T-cell (primary cell): ENCODE results near the gene IMMP2L. TPM values are rescaled to one million over a fixed set of nuclear protein-coding genes. Genes with fewer than 3 reads are reported as not detected.
"Not testable (repeated sequence)": the region's sequence is repeated elsewhere in the genome, so short reads cannot be mapped to it uniquely, and the experiment has no call there.

Experiments used
- ATAC-seq, 4 experiments: fragments of 200-7000 bp in 3 of 4; fragments of 150-1000 bp in 1 of 4; cut with Tn5 transposase; replicated peaks in 1 of 4; 1 replicate in 3 of 4; 2 replicates in 1 of 4; pipeline ENCODE4 v1.10.0; 2021; ENCODE audit warnings: moderate library complexity in 3 of 4, mild to moderate bottlenecking in 2 of 4, moderate number of reproducible peaks in 1 of 4
- CTCF ChIA-PET, 2 donors: fragments of 300-600 bp; sonication (Branson Sonifier 250); formaldehyde crosslinking; loops; one replicate each; lab custom pipeline; 2022; ENCODE audit warnings: antibody characterized with exemption in 2 of 2; lab: Charles Lee
- POLR2A ChIA-PET, 2 donors: fragments of 300-600 bp; sonication (Branson Sonifier 250); formaldehyde crosslinking; loops; one replicate each; lab custom pipeline; 2022; ENCODE audit warnings: antibody characterized with exemption in 2 of 2; lab: Charles Lee
- DNase-seq, 35 experiments: peaks; one replicate each; pipeline versions ENCODE4 v3.0.0 to v3.0.0-alpha.2; 2013 to 2023
- H3K27ac ChIP-seq: one replicate; pipeline ENCODE4 v1.5.1; 2013; ENCODE audit warnings: low read length
- H3K27me3 ChIP-seq, 2 experiments: replicated peaks in 1 of 2; 1 replicate in 1 of 2; 2 replicates in 1 of 2; pipeline versions ENCODE4 v1.6.1 to v1.7.0; 2013; ENCODE audit warnings: low read length in 1 of 2, mixed read lengths in 1 of 2; ENCODE audit not compliant: control insufficient read depth in 2 of 2, insufficient read depth in 2 of 2; ENCODE audit errors: extremely low read depth in 1 of 2
- H3K36me3 ChIP-seq, 2 donors: 1 replicate in 1 of 2; 2 replicates in 1 of 2; pipeline versions ENCODE4 v1.6.1 to v1.7.0; 2013; ENCODE audit warnings: low read length in 1 of 2; ENCODE audit not compliant: control insufficient read depth in 2 of 2, insufficient read depth in 1 of 2; ENCODE audit errors: extremely low read depth in 1 of 2
- H3K4me1 ChIP-seq, 2 experiments: 1 replicate in 1 of 2; 2 replicates in 1 of 2; pipeline versions ENCODE4 v1.6.1 to v1.7.0; 2013; ENCODE audit warnings: low read length in 2 of 2, mixed read lengths in 1 of 2; ENCODE audit not compliant: insufficient read depth in 2 of 2, control insufficient read depth in 1 of 2; ENCODE audit errors: extremely low read depth in 1 of 2
- H3K4me3 ChIP-seq, 2 donors: 1 replicate in 1 of 2; 2 replicates in 1 of 2; pipeline versions ENCODE4 v1.5.1 to v1.7.0; 2013; ENCODE audit warnings: mild to moderate bottlenecking in 2 of 2, low read length in 1 of 2, moderate library complexity in 1 of 2; ENCODE audit not compliant: control insufficient read depth in 1 of 2; ENCODE audit errors: extremely low read depth in 1 of 2
- H3K9me3 ChIP-seq: 2 replicates; pipeline ENCODE4 v1.7.0; 2013
- H3K27ac Mint-ChIP-seq, 2 donors: one replicate each; pipeline ENCODE4 v1.8.0; 2020 to 2021; ENCODE audit warnings: mild to moderate bottlenecking in 2 of 2, mixed read lengths in 2 of 2
- H3K27me3 Mint-ChIP-seq, 2 donors: one replicate each; pipeline ENCODE4 v1.8.0; 2021 to 2022; ENCODE audit warnings: mixed read lengths in 2 of 2
- H3K36me3 Mint-ChIP-seq: one replicate; pipeline ENCODE4 v1.8.0; 2021; ENCODE audit warnings: mixed read lengths
- H3K4me1 Mint-ChIP-seq, 3 donors: one replicate each; pipeline ENCODE4 v1.8.0; 2020 to 2022; ENCODE audit warnings: mixed read lengths in 3 of 3, mild to moderate bottlenecking in 1 of 3
- H3K4me3 Mint-ChIP-seq, 3 donors: one replicate each; pipeline ENCODE4 v1.8.0; 2020 to 2022; ENCODE audit warnings: mild to moderate bottlenecking in 3 of 3, mixed read lengths in 3 of 3, moderate library complexity in 3 of 3
- H3K9me3 Mint-ChIP-seq, 3 donors: one replicate each; pipeline ENCODE4 v1.8.0; 2020 to 2022; ENCODE audit warnings: mixed read lengths in 3 of 3
- WGBS: methylation state at CpG from one replicate; pipeline ENCODE4 v1.1.5; 2013; ENCODE audit warnings: missing lambda C conversion rate; ENCODE audit not compliant: insufficient coverage; 5-methylcytosine and 5-hydroxymethylcytosine counted together
- total RNA-seq, 35 experiments: library from RNA in 6 of 35; stranded (reverse) in 6 of 35; fragments of 120-200 nt in 1 of 35; gene quantifications; one replicate each; pipeline versions ENCODE4 v1.2.1 to v1.2.4 and lab custom pipeline; 2013 to 2026

Gene IMMP2L
- total RNA-seq, 5 donors from 2014 or later (not counting 1 experiment from before 2014, with no cell fraction given), result 14.1 to 27.3 (median 21.7) TPM

DNA sequence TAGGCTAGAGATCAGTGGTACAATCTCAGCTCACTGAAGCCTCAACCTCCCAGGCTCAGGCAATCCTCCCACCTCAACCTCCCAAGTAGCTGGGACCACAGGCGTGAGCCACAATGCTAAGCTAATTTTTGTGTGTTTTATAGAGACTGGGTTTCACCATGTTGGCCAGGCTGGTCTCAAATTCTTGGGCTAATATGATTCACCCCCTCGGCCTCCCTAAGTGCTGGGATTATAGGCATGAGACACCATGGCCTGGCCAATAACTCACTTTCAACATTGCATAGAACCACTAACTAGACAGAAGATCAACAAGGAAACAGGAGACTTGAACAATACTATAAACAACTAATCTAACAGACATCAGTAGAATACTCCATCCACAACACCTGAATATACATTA lies 279.7 kb downstream of the IMMP2L start:
- peaks cover 0 to 10% (median 1%) of the 10 kb centered on the region in 3 donors for H3K4me1 Mint-ChIP-seq
- ChIA-PET CTCF (no interaction called here), POLR2A (no interaction called here)
- H3K36me3 Mint-ChIP-seq, result peaks cover 34% of the 10 kb centered on the region
- no peaks in the 10 kb centered on the region for H3K27me3 Mint-ChIP-seq
- H3K36me3 ChIP-seq, result no peaks in the 10 kb centered on the region
- no peak overlapping the region for H3K27ac Mint-ChIP-seq
- DNase-seq (no peak), ATAC-seq (no peak)
- H3K27me3 ChIP-seq, result no peaks in the 10 kb centered on the region
- no peaks in the 10 kb centered on the region for H3K9me3 ChIP-seq
- H3K4me3 ChIP-seq, result no peak overlapping the region
- H3K27ac ChIP-seq, result no peak overlapping the region
- H3K9me3 Mint-ChIP-seq, result peaks cover 0 to 12% (median 5%) of the 10 kb centered on the region in 3 donors
- no peaks in the 10 kb centered on the region for H3K4me1 ChIP-seq
- H3K4me3 Mint-ChIP-seq, result no peak overlapping the region
- 83% methylated on average over 1 of the region's 2 CpGs for WGBS

DNA sequence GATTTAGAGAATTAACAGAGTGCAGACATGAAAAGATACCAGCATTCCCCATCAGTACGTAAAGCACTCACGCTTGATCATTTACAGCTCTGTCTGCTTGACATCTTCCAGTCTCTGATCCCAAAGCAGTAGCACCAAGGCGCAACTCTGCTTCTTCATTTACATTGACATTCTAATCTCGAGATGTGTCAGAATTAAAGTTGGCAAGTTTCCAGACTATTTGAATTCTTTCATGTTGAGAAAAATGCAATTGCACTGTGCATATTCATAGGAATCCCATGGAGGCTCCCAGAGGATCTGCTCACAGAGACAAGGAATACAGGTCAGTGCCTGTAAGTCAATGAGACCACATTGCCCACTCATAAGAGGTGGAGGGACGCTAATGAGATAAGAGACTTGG lies 287.4 kb downstream of the IMMP2L start:
- no peak for ATAC-seq
- Mint-ChIP-seq H3K4me3 (no peak overlapping the region), H3K4me1 (peaks cover 0 to under 1% (median 0%) of the 10 kb centered on the region in 3 donors), H3K9me3 (peaks cover 0 to 8% (median 7%) of the 10 kb centered on the region in 3 donors), H3K27ac (no peak overlapping the region), H3K27me3 (no peaks in the 10 kb centered on the region), H3K36me3 (peaks cover 21% of the 10 kb centered on the region)
- Histone ChIP-seq H3K4me3 (no peak overlapping the region), H3K9me3 (no peaks in the 10 kb centered on the region), H3K36me3 (no peaks in the 10 kb centered on the region), H3K4me1 (no peaks in the 10 kb centered on the region), H3K27ac (no peak overlapping the region), H3K27me3 (no peaks in the 10 kb centered on the region)
- no peak for DNase-seq
- WGBS, result 100% methylated on average over 2 of the region's 5 CpGs
- CTCF ChIA-PET, result no interaction called here
- POLR2A ChIA-PET, result no interaction called here

DNA sequence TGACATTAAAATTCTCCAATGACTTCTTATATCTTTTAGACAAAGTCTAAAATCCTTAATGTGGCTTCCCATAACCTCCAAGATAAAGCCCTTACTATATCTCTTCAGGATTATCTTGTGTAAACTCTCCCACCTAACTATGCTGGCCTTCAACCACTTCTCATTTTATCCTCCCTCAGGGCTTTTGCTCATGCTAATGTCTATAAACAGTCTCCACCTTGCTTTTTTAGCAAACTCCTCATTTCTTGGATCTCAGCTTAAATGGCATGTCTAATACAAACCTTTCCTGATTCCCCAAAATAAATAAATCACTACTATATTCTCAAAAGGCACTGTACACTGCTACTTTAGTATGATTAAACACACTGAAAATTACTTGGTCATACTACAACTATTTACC lies 290.2 kb downstream of the IMMP2L start:
- Mint-ChIP-seq H3K27me3 (no peaks in the 10 kb centered on the region), H3K4me3 (no peak overlapping the region), H3K9me3 (peaks cover 0 to 7% (median 6%) of the 10 kb centered on the region in 3 donors), H3K36me3 (peaks cover 19% of the 10 kb centered on the region), H3K27ac (no peak overlapping the region), H3K4me1 (no peaks in the 10 kb centered on the region)
- H3K9me3 ChIP-seq, result no peaks in the 10 kb centered on the region
- DNase-seq, result no peak
- POLR2A ChIA-PET, result no interaction called here
- no peak for ATAC-seq
- H3K27me3 ChIP-seq, result no peaks in the 10 kb centered on the region
- no peak overlapping the region for H3K4me3 ChIP-seq
- H3K4me1 ChIP-seq, result no peaks in the 10 kb centered on the region
- no peak overlapping the region for H3K27ac ChIP-seq
- CTCF ChIA-PET, result no interaction called here
- no peaks in the 10 kb centered on the region for H3K36me3 ChIP-seq

DNA sequence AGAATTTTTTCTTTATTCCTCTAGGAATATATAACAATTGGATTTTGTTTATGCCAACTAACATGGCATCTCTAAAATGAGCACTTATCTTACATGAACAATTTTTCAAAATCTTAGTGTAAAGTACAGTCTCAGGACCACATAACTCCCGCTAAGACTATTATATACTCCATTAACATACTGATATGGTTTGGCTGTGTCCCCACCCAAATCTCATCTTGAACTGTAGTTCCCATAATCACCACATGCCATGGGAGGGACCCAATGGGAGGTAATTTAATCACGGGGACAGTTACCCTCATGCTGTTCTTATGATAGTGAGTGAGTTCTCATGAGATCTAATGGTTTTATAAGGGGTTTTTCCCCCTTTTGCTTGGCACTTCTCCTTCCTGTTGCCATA lies 291.5 kb downstream of the IMMP2L start:
- H3K27ac ChIP-seq, H3K9me3 ChIP-seq, H3K9me3 Mint-ChIP-seq, H3K4me1 ChIP-seq, H3K27me3 ChIP-seq, H3K27me3 Mint-ChIP-seq, POLR2A ChIA-PET, H3K4me1 Mint-ChIP-seq, H3K4me3 Mint-ChIP-seq, H3K4me3 ChIP-seq, H3K27ac Mint-ChIP-seq, ATAC-seq, DNase-seq, CTCF ChIA-PET, H3K36me3 ChIP-seq: not testable (repeated sequence)
- 100% methylated on average over 1 of the region's 2 CpGs for WGBS
- peaks cover 24% of the 10 kb centered on the region for H3K36me3 Mint-ChIP-seq

DNA sequence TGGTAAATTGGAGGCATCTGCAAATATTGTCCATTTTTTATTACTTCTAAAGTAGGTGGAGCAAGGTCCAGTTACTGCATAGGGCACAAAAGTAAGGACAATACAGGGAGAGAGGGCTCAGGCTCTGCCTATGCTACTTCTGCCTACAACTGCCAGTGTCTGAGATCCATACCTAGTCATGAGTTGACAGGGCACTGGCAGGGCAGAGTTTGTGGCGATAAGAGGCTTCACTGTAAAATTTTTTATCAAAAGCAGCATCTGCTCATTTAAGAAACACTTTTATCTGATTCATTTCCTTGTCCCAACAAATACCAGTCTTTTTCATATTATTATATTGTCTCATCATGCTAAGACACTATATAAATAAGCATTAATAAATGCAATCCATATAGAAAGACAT lies 293.4 kb downstream of the IMMP2L start:
- WGBS, result no CpG with 5 or more reads among the region's 1 CpG
- Mint-ChIP-seq H3K4me1 (no peaks in the 10 kb centered on the region), H3K36me3 (peaks cover 21% of the 10 kb centered on the region), H3K27me3 (no peaks in the 10 kb centered on the region), H3K4me3 (no peak overlapping the region), H3K9me3 (peaks cover 0 to 7% (median 6%) of the 10 kb centered on the region in 3 donors), H3K27ac (no peak overlapping the region)
- POLR2A ChIA-PET, result no interaction called here
- Histone ChIP-seq H3K27ac (no peak overlapping the region), H3K36me3 (no peaks in the 10 kb centered on the region), H3K4me3 (no peak overlapping the region), H3K9me3 (no peaks in the 10 kb centered on the region), H3K4me1 (no peaks in the 10 kb centered on the region), H3K27me3 (no peaks in the 10 kb centered on the region)
- DNase-seq (no peak), ATAC-seq (no peak)
- CTCF ChIA-PET, result no interaction called here

DNA sequence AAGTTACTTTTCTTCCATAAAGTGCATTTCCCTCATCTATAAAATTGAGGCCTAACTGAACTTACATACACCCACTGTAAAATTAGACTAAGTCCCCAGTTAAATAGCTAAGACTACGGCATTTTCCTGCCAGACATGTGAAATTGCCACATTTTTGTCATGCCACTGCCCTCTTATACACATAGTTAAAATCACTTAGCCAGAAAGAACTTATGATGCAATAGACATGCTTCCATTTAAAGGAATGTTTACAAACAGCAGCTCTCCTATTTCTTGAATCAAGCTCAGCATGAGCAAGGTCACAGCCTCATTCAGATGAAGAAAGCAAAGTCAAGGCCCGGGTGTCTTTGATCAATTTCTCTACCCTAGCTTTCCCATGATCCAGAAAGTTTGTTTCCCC lies 295.7 kb downstream of the IMMP2L start:
- H3K27ac Mint-ChIP-seq, result no peak overlapping the region
- no peaks in the 10 kb centered on the region for H3K27me3 ChIP-seq
- H3K4me3 Mint-ChIP-seq, result no peak overlapping the region
- WGBS, result 100% methylated on average over 1 of the region's 2 CpGs
- ChIA-PET CTCF (no interaction called here), POLR2A (no interaction called here)
- no peaks in the 10 kb centered on the region for H3K4me1 Mint-ChIP-seq
- ATAC-seq, result no peak
- no peaks in the 10 kb centered on the region for H3K4me1 ChIP-seq
- H3K27me3 Mint-ChIP-seq, result no peaks in the 10 kb centered on the region
- no peaks in the 10 kb centered on the region for H3K9me3 ChIP-seq
- no peak overlapping the region for H3K27ac ChIP-seq
- H3K36me3 ChIP-seq, result no peaks in the 10 kb centered on the region
- H3K4me3 ChIP-seq, result no peak overlapping the region
- peaks cover 18% of the 10 kb centered on the region for H3K36me3 Mint-ChIP-seq
- peaks cover 0 to under 1% (median 0%) of the 10 kb centered on the region in 3 donors for H3K9me3 Mint-ChIP-seq
- DNase-seq, result no peak

DNA sequence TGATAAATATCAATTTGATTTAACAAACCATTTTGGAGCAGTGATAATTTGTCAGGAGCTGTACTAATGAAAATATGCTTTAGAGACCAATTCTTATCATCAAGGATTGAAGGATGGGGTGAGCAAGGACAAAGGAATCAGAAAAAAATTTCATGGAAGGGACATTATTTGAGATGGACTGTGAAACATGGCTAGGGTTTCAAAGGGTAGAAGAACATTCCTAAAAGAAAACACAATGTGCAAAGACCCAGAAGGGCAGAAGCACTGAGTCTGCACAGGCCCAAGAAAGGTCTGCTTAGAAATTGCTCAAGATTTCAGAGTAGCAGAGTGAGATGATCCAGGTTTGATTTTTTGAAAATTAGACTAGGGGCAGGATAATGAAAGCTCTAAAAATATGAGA lies 296.9 kb downstream of the IMMP2L start:
- H3K36me3 ChIP-seq, result no peaks in the 10 kb centered on the region
- Mint-ChIP-seq H3K27ac (no peak overlapping the region), H3K4me1 (no peaks in the 10 kb centered on the region), H3K9me3 (no peaks in the 10 kb centered on the region), H3K36me3 (peaks cover 13% of the 10 kb centered on the region), H3K4me3 (no peak overlapping the region), H3K27me3 (no peaks in the 10 kb centered on the region)
- CTCF ChIA-PET, result no interaction called here
- no peaks in the 10 kb centered on the region for H3K4me1 ChIP-seq
- no peaks in the 10 kb centered on the region for H3K27me3 ChIP-seq
- DNase-seq (no peak), ATAC-seq (no peak)
- POLR2A ChIA-PET, result interaction anchor here in 1 of 2 donors (0.6 kb wide), 1 partner anchor 175 kb away, joined by 3 read pairs; no protein-coding TSS in a partner anchor
- no peak overlapping the region for H3K27ac ChIP-seq
- H3K9me3 ChIP-seq, result no peaks in the 10 kb centered on the region
- no peak overlapping the region for H3K4me3 ChIP-seq
